NCI-H128 (cell line): ENCODE measurements around the gene LIPC.
A peak's percentile ranks its signal among the peaks of the same experiment; 100 is the strongest.

ENCODE experiments used
- DNase-seq: peaks from one replicate; lab custom pipeline; 2025; ENCODE audit not compliant: unreplicated experiment; lab: John Stamatoyannopoulos, UW

The LIPC gene

GRCh38 chr15:58472221-58472620, 40.4 kb downstream of the LIPC start:
- DNase-seq = no peak

GRCh38 chr15:58472821-58473581, 41.2 kb downstream of the LIPC start:
- DNase-seq = no peak

GRCh38 chr15:58473724-58474123, 41.9 kb downstream of the LIPC start:
- no peak for DNase-seq

- no peak for DNase-seq
These were observed 43.0 kb downstream of the LIPC start for GRCh38 chr15:58474741-58475323.

GRCh38 chr15:58475573-58476524, 44.1 kb downstream of the LIPC start:
- DNase-seq = peak; percentile 47

GRCh38 chr15:58476525-58477162, 44.9 kb downstream of the LIPC start:
- no peak for DNase-seq

GRCh38 chr15:58477170-58477569, 45.4 kb downstream of the LIPC start:
- DNase-seq = no peak

- no peak for DNase-seq
These were observed 46.2 kb downstream of the LIPC start for GRCh38 chr15:58478035-58478434.

GRCh38 chr15:58478579-58478978, 46.8 kb downstream of the LIPC start:
- DNase-seq = no peak

- no peak for DNase-seq
These were observed 48.1 kb downstream of the LIPC start for GRCh38 chr15:58479941-58480340.

- no peak for DNase-seq
These were observed 51.6 kb downstream of the LIPC start for GRCh38 chr15:58483376-58483775.

GRCh38 chr15:58484791-58485600, 53.2 kb downstream of the LIPC start:
- DNase-seq = no peak

GRCh38 chr15:58486062-58486461, 54.3 kb downstream of the LIPC start:
- DNase-seq = no peak

GRCh38 chr15:58486564-58486963, 54.8 kb downstream of the LIPC start:
- no peak for DNase-seq

- no peak for DNase-seq
These were observed 55.4 kb downstream of the LIPC start for GRCh38 chr15:58487041-58487723.

GRCh38 chr15:58487724-58488120, 55.9 kb downstream of the LIPC start:
- no peak for DNase-seq

- no peak for DNase-seq
These were observed 57.7 kb downstream of the LIPC start for GRCh38 chr15:58489289-58490085.

GRCh38 chr15:58490086-58490887, 58.5 kb downstream of the LIPC start:
- no peak for DNase-seq
